GM18505 (cell line): Measurements from ENCODE around the gene EEFSEC.

Experiments used
- ATAC-seq: cut with Tn5 transposase; IDR thresholded peaks from one replicate; pipeline ENCODE4 v1.9.1; 2021; ENCODE audit not compliant: unreplicated experiment
- POLR2A ChIP-seq: IDR thresholded peaks from 4 replicates; pipeline ENCODE4 v1.6.1; 2011; ENCODE audit warnings: borderline replicate concordance; ENCODE audit not compliant: insufficient read depth, insufficient read length; ENCODE audit errors: extremely low read depth

The EEFSEC gene

DNA sequence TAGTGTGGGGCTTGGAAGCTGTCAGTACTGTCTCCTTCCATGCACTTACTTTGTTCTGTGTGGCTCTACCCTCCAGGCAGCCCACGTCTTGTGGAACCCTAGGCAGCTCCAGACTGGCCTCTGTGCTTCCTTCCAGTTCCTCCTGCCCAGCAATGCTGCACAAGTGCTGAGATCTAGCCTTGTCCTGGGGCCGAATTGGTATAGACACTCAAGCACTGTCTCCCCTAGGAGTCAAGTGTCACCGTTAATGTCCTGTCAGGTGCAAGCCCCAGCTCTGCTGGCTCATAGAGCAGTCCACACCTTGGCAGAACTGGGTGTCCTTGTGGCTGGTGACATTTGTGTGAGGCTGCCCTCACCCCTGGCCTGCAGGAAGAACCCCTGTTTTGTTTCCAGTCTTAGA is 130.1 kb downstream of the EEFSEC start:
- ATAC-seq: no peak
- no peak for TF ChIP-seq POLR2A

DNA sequence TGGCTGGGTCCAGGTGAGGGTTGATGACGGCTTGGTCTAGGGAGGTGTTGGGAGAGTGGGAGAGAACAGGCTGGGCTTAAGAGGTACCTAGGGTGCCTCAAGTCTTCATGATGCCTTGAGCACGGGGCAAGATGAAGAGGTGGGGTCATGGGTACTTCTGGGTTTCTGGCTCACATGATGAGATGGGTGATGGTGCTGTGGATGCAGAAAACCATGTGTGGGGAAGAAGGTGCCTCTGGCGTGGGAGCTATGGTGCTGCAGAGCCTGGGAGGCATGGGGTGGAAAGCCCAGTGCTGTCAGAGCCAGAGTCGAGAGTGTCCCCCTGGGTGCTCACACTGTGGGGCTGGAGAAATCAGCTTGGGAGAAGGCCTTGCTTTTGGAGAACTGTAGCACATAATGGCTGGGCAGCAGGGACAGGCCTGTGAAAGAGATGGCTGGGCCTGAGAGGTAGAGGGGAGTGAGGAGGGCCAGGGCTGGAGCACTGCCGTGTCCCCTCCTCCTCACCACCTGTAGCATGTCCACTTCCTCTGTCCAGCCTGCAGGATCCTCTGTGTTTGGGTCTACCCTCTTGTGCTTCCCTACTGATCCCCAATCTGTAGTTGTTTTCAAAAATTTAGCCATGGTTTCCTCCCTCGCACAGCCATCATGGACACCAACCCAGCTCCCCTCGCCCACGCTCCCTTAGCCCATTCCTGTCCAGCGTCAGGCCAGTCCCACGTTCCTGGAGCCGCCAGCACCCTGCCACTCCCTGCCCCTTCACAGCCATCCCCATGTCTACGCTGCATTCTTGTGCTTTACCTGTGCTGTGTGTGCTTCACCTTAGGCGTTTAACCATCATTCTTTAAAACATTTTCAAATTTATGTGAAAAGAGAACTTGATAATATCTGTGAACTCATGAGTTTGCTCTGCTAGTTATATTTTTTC is 132.0 kb downstream of the EEFSEC start:
- no peak for ATAC-seq

GRCh38 chr3:128285967-128286321 is 132.7 kb downstream of the EEFSEC start:
- no peak for TF ChIP-seq POLR2A
- ATAC-seq: no peak

More for the DNA sequence above, 132.0 kb downstream of the EEFSEC start:
- TF ChIP-seq POLR2A: no peak

DNA sequence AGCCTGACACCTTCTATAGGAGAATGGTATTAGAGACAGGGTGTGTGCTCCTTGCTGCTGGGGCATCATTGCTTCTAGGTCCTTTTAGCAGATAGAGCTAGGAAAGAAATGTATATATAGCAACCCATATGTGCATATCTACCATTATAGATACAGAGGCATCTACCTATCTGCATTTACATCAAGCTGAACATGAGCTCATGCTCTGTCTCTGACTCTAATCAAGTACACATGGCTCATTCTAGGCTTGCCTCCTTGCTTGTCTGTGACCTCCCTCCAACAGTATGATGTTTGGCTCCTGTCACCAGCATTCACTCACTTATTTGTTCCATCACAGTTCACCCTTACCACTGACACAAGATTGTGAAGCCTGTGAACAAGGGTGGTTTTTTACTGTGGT is 133.4 kb downstream of the EEFSEC start:
- TF ChIP-seq POLR2A: no peak
- ATAC-seq: no peak

DNA sequence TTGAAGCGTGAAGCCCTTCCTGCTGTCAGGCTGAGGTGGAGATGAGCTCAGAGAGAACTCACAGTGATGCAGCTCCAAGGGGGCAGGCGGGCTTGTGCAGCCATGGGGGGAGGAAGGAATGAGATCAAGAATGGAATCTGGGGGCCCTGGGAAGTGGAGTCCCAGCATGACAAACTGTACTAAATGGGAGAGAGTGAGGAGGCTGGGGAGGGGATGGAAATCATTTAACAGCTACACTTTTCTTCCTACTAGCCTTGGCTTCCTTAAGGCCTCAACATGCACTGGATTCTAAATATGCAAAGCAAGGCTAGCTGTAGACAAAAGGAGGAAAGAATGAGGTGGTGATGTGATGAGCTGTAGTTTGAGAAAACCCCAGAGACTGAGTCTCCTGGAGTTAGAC is 133.9 kb downstream of the EEFSEC start:
- no peak for ATAC-seq

DNA sequence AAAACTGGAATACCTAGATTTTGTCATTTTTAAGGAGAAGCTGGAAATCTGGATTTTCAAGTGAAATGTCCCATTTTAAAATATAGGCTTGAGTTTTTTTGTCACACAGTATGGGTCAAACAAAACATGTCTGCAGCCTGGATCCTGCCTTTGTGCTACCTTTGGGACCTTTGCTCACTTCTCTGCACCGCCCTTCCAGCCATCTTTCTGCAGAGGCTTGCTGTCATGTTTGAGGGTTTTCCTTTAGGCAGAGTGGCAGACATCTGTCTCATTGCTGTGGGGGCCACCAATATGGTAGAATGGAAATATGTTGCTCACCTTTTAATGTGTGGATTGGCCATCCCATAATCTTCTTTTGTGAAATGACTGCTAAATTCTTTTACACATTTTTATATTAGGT is 136.3 kb downstream of the EEFSEC start:
- no peak for TF ChIP-seq POLR2A
- no peak for ATAC-seq

More for the DNA sequence above, 133.9 kb downstream of the EEFSEC start:
- no peak for TF ChIP-seq POLR2A

DNA sequence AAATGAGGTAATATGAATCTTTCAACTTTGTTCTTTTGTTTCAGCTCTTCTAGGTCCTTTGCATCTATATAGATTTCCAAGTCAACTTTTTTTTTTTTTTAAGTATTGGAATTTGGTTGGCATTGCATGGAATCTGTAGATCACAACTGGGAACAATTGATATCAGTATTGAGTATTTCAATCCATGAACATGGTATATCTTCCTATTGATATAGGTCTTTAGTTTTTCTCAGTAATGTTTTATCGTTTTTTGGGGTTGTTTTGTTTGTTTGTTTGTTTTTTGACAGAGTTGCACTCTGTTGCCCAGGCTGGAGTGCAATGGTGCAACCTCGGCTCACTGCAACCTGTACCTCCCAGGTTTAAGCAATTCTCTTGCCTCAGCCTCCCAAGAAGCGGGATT is 137.2 kb downstream of the EEFSEC start:
- no peak for TF ChIP-seq POLR2A
- no peak for ATAC-seq

GRCh38 chr3:128293930-128294329 is 140.6 kb downstream of the EEFSEC start:
- no peak for TF ChIP-seq POLR2A
- no peak for ATAC-seq

DNA sequence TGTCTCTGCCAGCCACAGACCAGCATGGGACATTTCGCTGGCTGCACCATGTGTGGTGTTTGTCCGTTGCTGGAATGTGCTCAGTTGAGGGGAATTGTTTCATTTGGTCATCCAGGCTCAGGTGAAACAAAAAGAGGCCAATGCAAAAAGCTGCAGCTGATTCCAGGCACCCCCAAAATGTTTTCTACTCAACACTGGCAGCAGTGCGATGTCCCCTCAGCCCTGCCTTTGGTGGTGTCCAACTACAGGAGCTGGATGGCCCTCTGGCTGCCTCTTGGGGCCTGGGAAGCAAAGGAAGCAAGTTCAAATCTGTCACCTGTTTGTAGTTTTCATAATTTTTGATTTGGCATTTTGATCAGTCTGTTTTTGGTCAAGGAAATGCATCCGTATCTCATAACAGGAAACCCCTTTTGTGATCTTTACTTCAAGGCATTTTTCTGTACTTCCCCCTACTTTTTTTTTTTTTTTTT is 141.8 kb downstream of the EEFSEC start:
- no peak for ATAC-seq
- TF ChIP-seq POLR2A: no peak

- TF ChIP-seq POLR2A: no peak
- no peak for ATAC-seq
These were observed 143.4 kb downstream of the EEFSEC start for GRCh38 chr3:128296469-128297251.

- TF ChIP-seq POLR2A: no peak
- no peak for ATAC-seq
These were observed 144.3 kb downstream of the EEFSEC start for GRCh38 chr3:128297401-128298138.

DNA sequence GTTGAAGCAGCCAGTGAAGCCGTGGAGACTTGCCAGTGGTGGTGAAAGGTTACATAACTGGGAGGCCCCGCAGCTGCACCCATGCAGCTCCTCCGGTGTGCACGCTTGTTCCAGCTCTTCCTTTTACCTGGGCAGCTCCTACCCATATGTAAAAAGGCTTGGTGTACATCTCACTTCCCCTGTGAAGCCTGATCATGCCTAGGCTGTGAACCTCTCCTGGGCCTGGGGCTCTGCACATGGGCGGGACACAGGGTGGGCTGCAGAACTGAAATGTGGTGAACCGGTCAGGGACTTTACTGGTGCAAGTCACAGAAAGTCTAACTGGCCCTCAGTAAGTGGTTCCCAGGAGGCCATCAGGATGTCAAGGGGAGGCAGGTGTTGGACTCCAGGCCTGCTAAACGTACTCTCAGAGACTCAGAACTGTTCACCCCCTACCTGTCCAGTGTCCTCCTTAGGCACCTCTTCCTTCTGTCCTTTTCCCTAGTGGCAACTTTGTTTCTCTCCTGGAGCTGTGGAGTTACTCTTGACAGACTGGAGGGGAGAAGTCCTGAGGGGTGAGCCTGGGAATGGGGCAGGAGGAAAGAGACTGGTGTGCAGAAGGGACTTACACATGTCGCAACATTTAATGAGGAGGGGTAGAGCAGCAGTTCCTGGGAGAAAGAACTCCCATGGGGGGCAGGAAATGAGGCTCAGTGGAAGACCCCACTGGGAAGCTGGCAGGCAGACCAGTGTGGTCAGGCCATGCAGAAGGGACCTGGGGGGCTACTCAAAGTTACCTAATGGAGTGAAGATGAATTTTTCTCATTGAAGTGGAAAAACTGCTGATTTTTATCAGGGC is 148.1 kb downstream of the EEFSEC start:
- no peak for TF ChIP-seq POLR2A
- no peak for ATAC-seq

GRCh38 chr3:128306481-128306880 is 153.2 kb downstream of the EEFSEC start:
- ATAC-seq: no peak
- no peak for TF ChIP-seq POLR2A

- no peak for ATAC-seq
- TF ChIP-seq POLR2A: no peak
These were observed 153.8 kb downstream of the EEFSEC start for GRCh38 chr3:128307029-128307633.
